Fibroblast of peridontal ligament (primary cell): ENCODE measurements around the gene HPCAL1.

ENCODE experiments used
- DNase-seq: peaks from one replicate; pipeline ENCODE4 v3.0.0-alpha.2; 2010; ENCODE audit errors: extremely low read depth

The HPCAL1 gene

GRCh38 chr2:10323535-10323934 lies 20.8 kb downstream of the HPCAL1 start:
- no peak for DNase-seq

GRCh38 chr2:10324095-10324832 lies 21.6 kb downstream of the HPCAL1 start:
- peak; percentile 80 for DNase-seq

GRCh38 chr2:10325278-10326145 lies 22.8 kb downstream of the HPCAL1 start:
- DNase-seq = no peak

GRCh38 chr2:10326151-10326616 lies 23.5 kb downstream of the HPCAL1 start:
- no peak for DNase-seq

- no peak for DNase-seq
Observed at GRCh38 chr2:10326707-10327594, 24.2 kb downstream of the HPCAL1 start.

GRCh38 chr2:10327896-10328669 lies 25.4 kb downstream of the HPCAL1 start:
- DNase-seq = no peak

GRCh38 chr2:10328670-10329579 lies 26.2 kb downstream of the HPCAL1 start:
- no peak for DNase-seq

- DNase-seq = no peak
Observed at GRCh38 chr2:10329580-10329879, 26.8 kb downstream of the HPCAL1 start.

- DNase-seq = peak; percentile 20
Observed at GRCh38 chr2:10329880-10330699, 27.4 kb downstream of the HPCAL1 start.

GRCh38 chr2:10330700-10331026 lies 28.0 kb downstream of the HPCAL1 start:
- no peak for DNase-seq

- no peak for DNase-seq
Observed at GRCh38 chr2:10331027-10331701, 28.5 kb downstream of the HPCAL1 start.

GRCh38 chr2:10331702-10332401 lies 29.1 kb downstream of the HPCAL1 start:
- no peak for DNase-seq

- no peak for DNase-seq
Observed at GRCh38 chr2:10332402-10333246, 29.9 kb downstream of the HPCAL1 start.

- no peak for DNase-seq
Observed at GRCh38 chr2:10333247-10333613, 30.5 kb downstream of the HPCAL1 start.

- no peak for DNase-seq
Observed at GRCh38 chr2:10333966-10334365, 31.3 kb downstream of the HPCAL1 start.

- DNase-seq = no peak
Observed at GRCh38 chr2:10335046-10335840, 32.5 kb downstream of the HPCAL1 start.

GRCh38 chr2:10336283-10336682 lies 33.6 kb downstream of the HPCAL1 start:
- DNase-seq = no peak
